ENCODE data around the gene AGTRAP. TPM values are rescaled to one million over a fixed set of nuclear protein-coding genes. Genes with fewer than 3 reads are reported as not detected.

Gene AGTRAP
- total and polyA plus RNA-seq, 2 of the 8 experiments (the other 6 are each of a cell fraction or from before 2014, with no cell fraction given) = 69.7 to 192 TPM

DNA sequence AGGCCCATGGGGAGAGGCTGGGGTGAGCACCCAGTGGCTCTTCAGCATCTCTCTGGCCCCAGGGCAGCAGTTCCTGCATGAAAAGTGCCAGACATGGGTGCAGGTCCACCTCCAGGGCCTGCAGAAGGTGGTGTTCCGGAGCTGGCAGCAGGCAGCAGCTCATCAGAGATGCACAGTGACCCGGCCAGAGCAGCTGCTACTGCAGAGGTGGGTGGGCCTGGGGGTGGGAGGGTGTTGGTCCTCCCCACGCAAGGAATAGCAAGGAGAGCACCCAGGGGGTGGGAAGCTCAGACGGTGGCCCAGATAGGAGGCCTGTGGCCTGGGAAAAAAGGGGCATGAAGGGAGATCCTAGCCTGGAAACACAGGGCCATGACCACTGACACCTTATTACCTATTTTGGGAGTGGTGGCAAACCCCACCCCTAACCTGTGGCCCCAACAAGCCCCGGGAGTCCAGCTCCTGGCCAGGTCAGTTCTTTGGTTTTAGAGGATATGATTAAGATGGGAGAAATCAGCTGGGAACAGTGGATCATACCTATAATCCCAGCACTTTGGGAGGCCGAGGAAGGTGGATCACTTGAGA is 46.3 kb downstream of the AGTRAP start:
- Histone ChIP-seq H2BK20ac (ENCODE audit: low read length) (no peak overlapping the region), H3K14ac (ENCODE audit: insufficient read length) (no peak overlapping the region), H3K79me2 (ENCODE audit: control insufficient read depth in 1 of 2, insufficient read depth in 2 of 2, low read length in 2 of 2) (no peaks in the 10 kb centered on the region), H2BK120ac (replicated peaks; ENCODE audit: low read depth, low read length) (no peak overlapping the region), H4K8ac (ENCODE audit: extremely low read depth, insufficient read depth, low read length) (no peak overlapping the region; the same call in 1 of the 2 replicates), H2AFZ (ENCODE audit: low read length) (no peak overlapping the region), H2BK12ac (ENCODE audit: low read depth, low read length) (no peak overlapping the region; the same call in 1 of the 2 replicates), H3K27ac (ENCODE audit: low read depth, low read length) (no peak overlapping the region), H3K27me3 (replicated peaks in 1 of 4; ENCODE audit: control insufficient read depth in 3 of 4, extremely low read depth in 1 of 4, insufficient read depth in 3 of 4, low read length in 3 of 4) (no peaks in the 10 kb centered on the region), H3K4ac (replicated peaks; ENCODE audit: insufficient read length, low read depth, low read length) (no peak overlapping the region), H3K18ac (ENCODE audit: extremely low read depth, low read length) (no peak overlapping the region), H3K79me1 (ENCODE audit: low read depth, low read length) (no peaks in the 10 kb centered on the region), H3K56ac (replicated peaks; ENCODE audit: insufficient read length, low read depth, low read length) (no peak overlapping the region), H3K4me1 (replicated peaks in 1 of 4; ENCODE audit: control insufficient read depth in 3 of 4, insufficient read depth in 4 of 4, low read length in 3 of 4) (peaks cover 5 to 20% (median 13%) of the 10 kb centered on the region in 4 experiments), H3K9ac (replicated peaks in 1 of 4; ENCODE audit: extremely low read depth in 1 of 4, low read depth in 3 of 4, low read length in 3 of 4) (no peak overlapping the region), H4K5ac (ENCODE audit: insufficient read length, low read depth, low read length) (no peak overlapping the region), H3K36me3 (ENCODE audit: control insufficient read depth in 2 of 4, insufficient read depth in 4 of 4, low read length in 3 of 4) (no peaks in the 10 kb centered on the region), H3K9me3 (ENCODE audit: insufficient read depth in 2 of 2, low read depth in 1 of 2, low read length in 1 of 2) (no peaks in the 10 kb centered on the region), H4K20me1 (replicated peaks in 1 of 2; ENCODE audit: control insufficient read depth in 1 of 2, insufficient read depth in 2 of 2, low read length in 2 of 2) (no peaks in the 10 kb centered on the region), H3K23me2 (ENCODE audit: low read depth, low read length) (no peaks in the 10 kb centered on the region), H3K4me2 (ENCODE audit: insufficient read depth in 1 of 2, low read depth in 2 of 2, low read length in 2 of 2) (no peak overlapping the region), H2BK15ac (ENCODE audit: low read length) (no peak overlapping the region), H3K23ac (ENCODE audit: insufficient read length) (no peak overlapping the region), H2BK5ac (ENCODE audit: low read depth, low read length) (no peak overlapping the region), H2AK5ac (ENCODE audit: low read depth, low read length) (no peak overlapping the region), H4K91ac (replicated peaks; ENCODE audit: insufficient read length, low read length) (no peak overlapping the region), H3K4me3 (ENCODE audit: extremely low read depth in 1 of 4, insufficient read depth in 2 of 4, low read depth in 3 of 4, low read length in 4 of 4) (no peak overlapping the region)
- CTCF ChIA-PET (ENCODE audit: partially characterized antibody) = interaction anchor here (0.9 to 1.1 kb wide), 2 partner anchors 10 to 50 kb away, joined by 3 to 4 read pairs; no protein-coding TSS in a partner anchor
- WGBS, 2 experiments (ENCODE audit: extremely low coverage in 1 of 2, insufficient coverage in 1 of 2, insufficient read length in 1 of 2, insufficient replicate concordance in 2 of 2, low coverage in 1 of 2, low lambda C conversion rate in 2 of 2, missing lambda C conversion rate in 1 of 2) = 94% methylated on average over 6 of the region's 6 CpGs; no CpG with 5 or more reads in 1 of the 2 experiments
- POLR2A ChIA-PET (ENCODE audit: partially characterized antibody) = interaction anchor here (0.5 to 1.4 kb wide), 2 partner anchors 10 to 188 kb away, joined by 3 to 4 read pairs; no protein-coding TSS in a partner anchor
- DNase-seq (ENCODE audit: low read depth in 1 of 2, low spot score in 2 of 2) = no peak
- FAIRE-seq = no peak

Measured in H1 (cell line).